ENCODE results near the gene CCL16.

CCL16 gene

DNA sequence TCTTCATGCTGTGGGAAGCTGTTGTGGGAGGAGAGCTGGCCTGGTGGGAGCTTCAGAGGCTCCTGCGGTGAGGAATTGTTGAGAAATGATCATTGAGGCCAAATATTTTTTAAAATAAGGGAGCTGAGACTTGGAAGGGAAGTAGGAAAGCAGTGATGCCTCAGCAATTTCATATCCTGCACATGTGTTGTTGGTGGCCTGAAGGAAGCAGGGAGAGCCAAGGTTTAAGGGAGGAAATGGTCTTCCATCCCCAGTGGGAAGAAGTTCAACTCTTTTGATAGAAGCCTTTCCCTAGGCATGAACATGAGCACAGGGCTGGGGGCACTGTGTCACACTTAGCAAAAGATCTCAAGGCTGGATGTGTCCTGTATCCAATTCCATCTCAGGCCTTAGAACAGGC is 5.3 kb upstream of the CCL16 start, which contains the start of gene CCL14:
Gene CCL14 (minus strand): TSS at position 87 of the 400 bp plus-strand sequence. CDS start 80 bp downstream, at position 7.
- TF ChIP-seq CTCF (IDR thresholded peaks at IDR 0.05): no peak
- peak within 1 kb of the TSS; percentile 19 for H3K4me3 ChIP-seq
- DNase-seq (ENCODE audit: low spot score): no peak
- peak within 1 kb of the TSS in 1 of 2 donors; percentile 32 for H3K27ac ChIP-seq

DNA sequence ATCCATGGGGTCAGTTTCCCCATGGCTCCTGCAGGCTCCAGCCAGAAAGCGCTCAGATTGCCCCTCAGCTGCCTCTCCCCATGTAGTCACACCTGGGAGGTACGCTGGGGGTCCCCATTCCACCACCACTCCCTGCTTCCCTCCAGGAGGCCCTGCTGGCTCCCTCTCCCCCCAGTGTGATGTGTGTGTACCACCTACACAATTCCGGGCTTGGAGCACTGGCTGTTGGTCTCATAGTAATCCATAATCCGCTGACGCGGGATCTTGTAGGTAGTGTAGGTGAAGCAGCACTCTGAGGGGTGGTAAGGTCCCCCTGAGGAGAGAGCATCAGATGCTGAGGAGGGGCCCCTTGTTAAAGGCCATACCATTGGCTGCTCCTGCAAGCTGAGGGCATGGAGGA is 2.8 kb upstream of the CCL16 start:
- no peak for TF ChIP-seq CTCF (IDR thresholded peaks at IDR 0.05)
- Histone ChIP-seq H3K27ac (no peak overlapping the region), H3K4me3 (no peak overlapping the region)
- no peak for DNase-seq (ENCODE audit: low spot score)

DNA sequence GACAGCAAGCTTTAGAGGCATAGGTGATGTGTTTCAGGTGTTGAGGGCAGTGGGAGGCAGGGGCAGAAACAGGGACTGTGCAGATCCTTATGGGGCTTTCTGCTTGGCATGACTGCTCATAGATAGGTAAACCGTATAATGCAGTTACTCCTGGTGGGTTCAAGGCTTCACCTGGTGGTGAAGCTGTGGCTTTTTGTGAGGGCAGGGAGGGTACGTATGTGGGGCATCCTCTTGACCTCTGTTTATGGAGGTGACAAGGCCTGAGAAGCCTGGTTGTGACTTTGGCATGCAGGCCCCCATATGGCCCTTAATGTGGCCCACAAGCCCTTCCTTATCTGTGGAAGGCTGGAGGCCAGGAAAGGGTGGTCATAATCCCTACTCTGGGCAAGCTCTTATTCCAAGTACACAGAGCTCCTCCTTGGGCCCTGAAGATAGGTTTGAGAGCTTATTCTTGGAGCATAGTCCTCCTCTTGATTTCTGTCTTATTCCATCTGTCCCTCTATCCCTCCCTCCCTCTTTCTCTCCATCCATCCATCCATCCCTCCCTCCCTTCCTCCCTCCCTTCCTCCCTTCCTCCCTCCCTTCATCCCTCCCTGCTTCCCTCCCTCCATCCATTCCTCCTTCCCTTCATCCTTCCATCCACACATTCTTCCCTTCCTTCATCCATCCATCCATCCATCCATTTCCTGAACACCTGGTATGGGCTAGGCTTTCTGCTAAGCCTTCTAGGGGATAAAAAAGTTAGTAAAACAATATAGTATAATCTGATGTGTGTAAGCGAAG is 1.3 kb upstream of the CCL16 start:
- Histone ChIP-seq H3K4me3 (no peak overlapping the region), H3K27ac (no peak overlapping the region)
- DNase-seq (ENCODE audit: low spot score): no peak
- no peak for TF ChIP-seq CTCF (IDR thresholded peaks at IDR 0.05)

GRCh38 chr17:35981908-35982330 is 622 bp upstream of the CCL16 start:
- H3K27ac ChIP-seq: no peak overlapping the region
- DNase-seq (ENCODE audit: low spot score): no peak
- no peak for TF ChIP-seq CTCF (IDR thresholded peaks at IDR 0.05)
- H3K4me3 ChIP-seq: no peak overlapping the region

- no peak for DNase-seq (ENCODE audit: low spot score)
- no peak overlapping the region for H3K27ac ChIP-seq
- TF ChIP-seq CTCF (IDR thresholded peaks at IDR 0.05): no peak
- H3K4me3 ChIP-seq: no peak overlapping the region
Observed at GRCh38 chr17:35978346-35978745, 3.0 kb downstream of the CCL16 start.

- H3K27ac ChIP-seq: no peak overlapping the region
- DNase-seq (ENCODE audit: low spot score): no peak
- TF ChIP-seq CTCF (IDR thresholded peaks at IDR 0.05): no peak
- no peak overlapping the region for H3K4me3 ChIP-seq
Observed at GRCh38 chr17:35977509-35977908, 3.8 kb downstream of the CCL16 start.
